Fibroblast of villous mesenchyme (primary cell): ENCODE results near the gene OR7D2. TPM values are rescaled to one million over a fixed set of nuclear protein-coding genes. Genes with fewer than 3 reads are reported as not detected.

ENCODE experiments used
- DNase-seq: peaks from one replicate; pipeline ENCODE4 v3.0.0-alpha.2; 2010; ENCODE audit warnings: low read depth
- H3K4me3 ChIP-seq: 2 replicates; pipeline ENCODE4 v1.5.1; 2011; ENCODE audit warnings: low read depth, mild to moderate bottlenecking, low read length
- CTCF ChIP-seq: IDR thresholded peaks from 2 replicates; pipeline ENCODE4 v1.5.1; 2012; ENCODE audit warnings: low read depth, mild to moderate bottlenecking, low read length; ENCODE audit not compliant: insufficient read depth
- total RNA-seq: library from RNA; depleted of rRNA; stranded (reverse); fragments of >200 nt; gene quantifications from 2 replicates; pipeline ENCODE4 v1.2.3, GENCODE V29; 2012

The OR7D2 gene
- total RNA-seq, 1 donor = 0.43 TPM

GRCh38 chr19:9159891-9160290, 18.9 kb upstream of the OR7D2 start:
- TF ChIP-seq CTCF = no peak
- H3K4me3 ChIP-seq = no peak overlapping the region
- DNase-seq = no peak

- TF ChIP-seq CTCF = no peak
- no peak for DNase-seq
- H3K4me3 ChIP-seq = no peak overlapping the region
These were observed 17.4 kb upstream of the OR7D2 start for GRCh38 chr19:9161427-9161826.

GRCh38 chr19:9165261-9165660, 13.5 kb upstream of the OR7D2 start:
- H3K4me3 ChIP-seq = no peak overlapping the region
- no peak for TF ChIP-seq CTCF
- peak; percentile 39 for DNase-seq

GRCh38 chr19:9166846-9167245, 11.9 kb upstream of the OR7D2 start:
- TF ChIP-seq CTCF = no peak
- H3K4me3 ChIP-seq = no peak overlapping the region
- no peak for DNase-seq

GRCh38 chr19:9171393-9171991, 7.3 kb upstream of the OR7D2 start:
- no peak overlapping the region for H3K4me3 ChIP-seq
- no peak for TF ChIP-seq CTCF
- peak; percentile 7 for DNase-seq

- no peak for TF ChIP-seq CTCF
- no peak overlapping the region for H3K4me3 ChIP-seq
- DNase-seq = no peak
These were observed 3.5 kb upstream of the OR7D2 start for GRCh38 chr19:9175326-9175725.

GRCh38 chr19:9183000-9183399, 4.2 kb downstream of the OR7D2 start:
- H3K4me3 ChIP-seq = no peak overlapping the region
- no peak for TF ChIP-seq CTCF

More at GRCh38 chr19:9183000-9183399, 4.2 kb downstream of the OR7D2 start:
- DNase-seq = no peak
